Right lobe of liver (tissue), 6 donors: ENCODE measurements around the gene PHF12. TPM values are rescaled to one million over a fixed set of nuclear protein-coding genes. Genes with fewer than 3 reads are reported as not detected.

ENCODE experiments used
- ATAC-seq, 4 donors: fragments of 200-7000 bp; cut with Tn5 transposase; one replicate each; pipeline ENCODE4 v1.9.1; 2020; ENCODE audit warnings: mild to moderate bottlenecking in 4 of 4, moderate library complexity in 4 of 4
- DNase-seq, 3 donors: peaks; one replicate each; pipeline ENCODE4 v3.0.0-alpha.2; 2020
- H3K27ac ChIP-seq, 3 donors: fragments of 200-600 bp; one replicate each; pipeline ENCODE4 v1.8.0; 2022
- H3K27me3 ChIP-seq, 2 donors: fragments of 200-600 bp; one replicate each; pipeline ENCODE4 v1.8.0; 2022
- H3K36me3 ChIP-seq, 4 donors: fragments of 200-600 bp; sonication (generic) in 1 of 4; one replicate each; pipeline versions ENCODE4 v1.5.1 to v1.8.0; 2017 to 2022; ENCODE audit warnings: control low read depth in 1 of 4
- H3K4me1 ChIP-seq, 4 donors: fragments of 200-600 bp; sonication (generic) in 1 of 4; one replicate each; pipeline versions ENCODE4 v1.5.1 to v1.8.0; 2017 to 2022; ENCODE audit warnings: control low read depth in 1 of 4
- H3K4me3 ChIP-seq, 3 donors: fragments of 200-600 bp; one replicate each; pipeline ENCODE4 v1.8.0; 2022
- H3K9me3 ChIP-seq, 4 donors: fragments of 200-600 bp; sonication (generic) in 1 of 4; one replicate each; pipeline versions ENCODE4 v1.5.1 to v1.8.0; 2017 to 2022; ENCODE audit warnings: control low read depth in 1 of 4
- POLR2A ChIP-seq: fragments of 450-650 bp; IDR thresholded peaks from one replicate; pipeline ENCODE4 v1.6.1; 2017; ENCODE audit warnings: antibody characterized with exemption, mild to moderate bottlenecking
- WGBS: methylation state at CpG from one replicate; pipeline ENCODE4 v1.1.6; 2018; ENCODE audit warnings: low coverage, low lambda C conversion rate; ENCODE audit not compliant: insufficient coverage; ENCODE audit errors: missing lambda C conversion rate; 5-methylcytosine and 5-hydroxymethylcytosine counted together
- intact Hi-C, 2 donors: fragments of 100-400 bp; cut with DNase I; formaldehyde crosslinking; loops; one replicate each; pipeline versions ENCODE4 v1.11.2 to v1.14.1; 2022
- total RNA-seq, 6 experiments: library from RNA; depleted of rRNA in 2 of 6; stranded (reverse); fragments of >200 nt in 2 of 6; fragmentation: NEBNext Ultra II Directional in 3 of 6; extraction: Animal tissue kit (Norgen Biotek cat#: 25700) in 3 of 6; gene quantifications; one replicate each; pipeline versions ENCODE4 v1.1.0 to v1.2.4, GENCODE V29; 2016 to 2023
- TF ChIP-seq, protein P1 (sequence below), 4 donors: fragments of 200-600 bp in 3 of 4; fragments of 450-650 bp in 1 of 4; IDR thresholded peaks; one replicate each; pipeline versions ENCODE4 v1.5.1 to v1.8.0; 2016 to 2022; ENCODE audit warnings: antibody characterized with exemption in 4 of 4, mild to moderate bottlenecking in 2 of 4
- donor health status: DM: no; HTN: yes; CAD: no.
- donor health status: DM: no; HTN: no; CAD: no.
- donor health status: DM: no; HTN: no; CAD: no.
- donor health status: DM: no; HTN: yes; CAD: no.
- donor health status: DM: no; HTN: yes; CAD: no.

Gene PHF12
- total RNA-seq, 6 experiments from 2014 or later = 13.0 to 33.1 (median 17.4) TPM

DNA sequence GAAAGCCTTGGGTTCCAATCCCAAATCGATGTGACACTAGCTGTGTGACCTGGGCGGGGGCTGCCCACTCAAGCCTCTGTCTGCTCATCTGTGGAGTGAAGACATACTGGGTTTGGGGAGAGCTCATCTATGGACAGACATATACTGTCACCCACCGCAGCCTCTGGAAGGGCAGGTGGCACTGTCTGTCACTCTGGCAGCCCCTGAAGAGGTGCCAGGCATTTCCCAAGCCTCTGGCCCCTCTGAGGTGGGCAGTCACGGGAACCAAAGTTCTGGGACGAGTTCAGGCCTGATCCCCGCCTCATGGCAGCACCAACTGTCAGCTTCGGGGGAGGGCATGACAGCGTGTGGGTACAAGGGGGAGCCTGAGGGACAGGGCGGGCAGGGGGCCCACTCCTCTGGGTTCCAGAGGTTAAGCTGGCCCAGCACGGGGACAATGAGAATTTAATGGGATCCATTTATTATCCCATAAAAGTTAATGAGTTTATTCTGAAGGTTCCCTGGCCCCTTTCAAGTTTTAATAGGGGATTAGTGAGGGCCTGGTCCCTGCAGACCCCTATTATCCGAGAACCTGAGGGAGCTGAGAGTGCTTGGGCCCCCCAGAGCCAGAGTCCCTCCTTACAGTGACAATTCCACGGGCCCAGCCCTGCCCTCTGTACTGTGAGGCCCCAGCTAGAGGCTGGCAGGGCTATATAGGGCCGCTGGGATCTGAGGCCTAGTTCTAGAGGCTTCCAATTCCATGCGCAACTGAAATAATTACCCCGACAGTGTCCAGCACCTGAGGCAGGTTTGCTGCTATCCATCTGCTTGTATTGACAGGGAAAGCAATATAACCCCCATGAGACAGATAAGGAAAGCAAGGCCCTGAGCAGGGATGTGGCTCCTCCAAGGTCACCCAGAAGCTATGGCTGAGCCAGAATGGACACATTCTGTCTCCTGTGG is 35.7 kb upstream of the PHF12 start:
- DNase-seq (no peak), ATAC-seq (no peak)
- H3K4me3 ChIP-seq = no peak overlapping the region
- intact Hi-C loops = no loop called here
- TF ChIP-seq, protein P1, sequence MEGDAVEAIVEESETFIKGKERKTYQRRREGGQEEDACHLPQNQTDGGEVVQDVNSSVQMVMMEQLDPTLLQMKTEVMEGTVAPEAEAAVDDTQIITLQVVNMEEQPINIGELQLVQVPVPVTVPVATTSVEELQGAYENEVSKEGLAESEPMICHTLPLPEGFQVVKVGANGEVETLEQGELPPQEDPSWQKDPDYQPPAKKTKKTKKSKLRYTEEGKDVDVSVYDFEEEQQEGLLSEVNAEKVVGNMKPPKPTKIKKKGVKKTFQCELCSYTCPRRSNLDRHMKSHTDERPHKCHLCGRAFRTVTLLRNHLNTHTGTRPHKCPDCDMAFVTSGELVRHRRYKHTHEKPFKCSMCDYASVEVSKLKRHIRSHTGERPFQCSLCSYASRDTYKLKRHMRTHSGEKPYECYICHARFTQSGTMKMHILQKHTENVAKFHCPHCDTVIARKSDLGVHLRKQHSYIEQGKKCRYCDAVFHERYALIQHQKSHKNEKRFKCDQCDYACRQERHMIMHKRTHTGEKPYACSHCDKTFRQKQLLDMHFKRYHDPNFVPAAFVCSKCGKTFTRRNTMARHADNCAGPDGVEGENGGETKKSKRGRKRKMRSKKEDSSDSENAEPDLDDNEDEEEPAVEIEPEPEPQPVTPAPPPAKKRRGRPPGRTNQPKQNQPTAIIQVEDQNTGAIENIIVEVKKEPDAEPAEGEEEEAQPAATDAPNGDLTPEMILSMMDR (IDR thresholded peaks at IDR 0.05) = no peak
- no peak for TF ChIP-seq POLR2A
- no peaks in the 10 kb centered on the region for H3K27me3 ChIP-seq
- no peaks in the 10 kb centered on the region for H3K36me3 ChIP-seq
- no peak overlapping the region for H3K27ac ChIP-seq
- H3K4me1 ChIP-seq = peaks cover 0 to 11% (median 4%) of the 10 kb centered on the region in 4 donors
- 82% methylated on average over 2 of the region's 15 CpGs for WGBS
- H3K9me3 ChIP-seq = no peaks in the 10 kb centered on the region

DNA sequence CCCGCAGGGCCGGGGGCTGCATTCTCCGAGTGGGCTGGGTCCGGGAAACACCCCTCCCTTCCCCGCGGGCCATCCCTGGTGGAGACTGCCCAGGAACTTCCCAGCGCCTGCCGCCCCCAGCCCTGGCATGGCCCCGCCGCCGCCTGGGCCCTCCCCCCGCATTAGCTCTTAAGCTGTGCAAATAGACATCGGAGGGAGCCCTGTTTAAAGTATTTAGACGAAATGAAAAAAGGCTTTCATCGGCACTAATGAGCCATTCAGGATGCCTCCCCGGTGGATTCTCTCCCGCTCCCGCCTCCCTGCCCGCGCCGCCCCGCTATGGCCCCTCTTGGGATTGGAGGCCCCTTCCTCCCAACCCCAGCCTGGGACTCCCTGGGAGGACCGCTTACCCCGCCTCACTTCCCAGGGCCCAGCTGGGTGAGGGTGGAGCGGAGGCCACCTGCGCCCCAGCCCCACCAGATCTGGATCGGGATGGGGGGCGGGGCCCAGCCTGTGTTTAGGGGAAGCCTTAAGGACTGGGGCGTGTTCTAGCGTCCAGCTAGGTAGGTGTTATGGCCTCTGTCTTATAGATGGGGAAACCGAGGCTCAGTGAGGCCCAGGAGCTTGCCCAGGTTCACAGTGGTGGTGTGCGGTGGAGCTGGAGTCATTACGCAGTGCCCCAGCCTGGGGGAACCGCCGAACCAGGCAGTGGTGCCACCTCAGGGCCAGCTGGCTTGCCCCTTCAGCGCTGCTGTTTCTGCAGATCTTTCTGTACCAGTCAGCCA is 34.8 kb upstream of the PHF12 start:
- no peak for ATAC-seq
- Histone ChIP-seq H3K27me3 (no peaks in the 10 kb centered on the region), H3K4me3 (no peak overlapping the region), H3K27ac (no peak overlapping the region), H3K36me3 (no peaks in the 10 kb centered on the region), H3K4me1 (peaks cover 0 to 4% (median 1%) of the 10 kb centered on the region in 4 donors), H3K9me3 (no peaks in the 10 kb centered on the region)
- TF ChIP-seq POLR2A = no peak
- intact Hi-C loops = no loop called here
- DNase-seq = no peak
- 70% methylated on average over 12 of the region's 36 CpGs for WGBS

DNA sequence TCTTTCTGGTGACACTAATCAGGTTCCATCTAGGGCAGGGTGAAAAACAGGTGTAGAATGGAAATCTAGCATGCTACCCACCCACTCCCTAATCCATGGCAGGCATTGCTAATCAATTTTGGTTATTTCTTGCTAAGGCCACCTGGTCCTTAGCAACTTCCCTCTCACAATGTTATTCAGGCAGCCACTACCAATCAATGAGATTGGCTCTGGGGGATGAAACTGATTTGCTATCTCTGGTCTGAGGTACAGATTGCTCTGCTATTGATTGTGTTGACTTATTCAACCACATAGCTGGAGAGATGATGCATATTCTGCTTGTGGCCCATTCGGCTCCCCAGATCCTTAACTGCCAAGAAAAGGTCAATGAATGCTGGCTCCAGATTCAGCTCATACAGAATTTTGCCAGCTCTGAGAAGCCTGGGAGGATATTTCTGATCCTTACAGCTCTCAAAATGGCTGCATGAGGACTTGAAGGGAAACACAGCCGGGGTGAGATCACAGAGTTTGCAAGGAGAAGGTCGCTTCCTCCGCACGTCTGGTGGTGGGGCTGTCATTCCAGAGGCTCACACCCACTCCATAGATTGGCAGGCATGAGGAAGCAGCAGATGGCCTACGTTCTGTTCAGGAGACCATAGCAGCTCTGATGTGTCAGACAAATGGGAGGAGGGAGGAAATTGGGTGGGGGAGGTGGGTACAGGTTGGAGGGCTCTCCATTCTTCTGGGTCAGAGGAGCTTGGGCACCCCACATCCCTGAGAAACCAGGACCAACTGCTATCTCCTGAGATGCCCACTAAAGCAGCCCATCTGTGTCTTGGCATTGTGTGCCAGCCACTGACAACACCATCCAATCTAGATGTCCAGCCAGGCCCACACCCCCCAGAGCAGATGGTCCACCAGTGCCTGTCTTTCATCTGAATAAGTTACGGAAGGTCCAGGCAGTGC is 32.2 kb upstream of the PHF12 start:
- no peaks in the 10 kb centered on the region for H3K4me1 ChIP-seq
- DNase-seq = no peak
- H3K27ac ChIP-seq = peak overlapping the region in 1 of 3 donors; percentile 60
- no peak overlapping the region for H3K4me3 ChIP-seq
- intact Hi-C loops = no loop called here
- H3K27me3 ChIP-seq = no peaks in the 10 kb centered on the region
- TF ChIP-seq, protein P1 (IDR thresholded peaks at IDR 0.05) = no peak
- no peak for TF ChIP-seq POLR2A
- WGBS = 43% methylated on average over 1 of the region's 7 CpGs
- H3K36me3 ChIP-seq = no peaks in the 10 kb centered on the region
- no peaks in the 10 kb centered on the region for H3K9me3 ChIP-seq
- no peak for ATAC-seq

DNA sequence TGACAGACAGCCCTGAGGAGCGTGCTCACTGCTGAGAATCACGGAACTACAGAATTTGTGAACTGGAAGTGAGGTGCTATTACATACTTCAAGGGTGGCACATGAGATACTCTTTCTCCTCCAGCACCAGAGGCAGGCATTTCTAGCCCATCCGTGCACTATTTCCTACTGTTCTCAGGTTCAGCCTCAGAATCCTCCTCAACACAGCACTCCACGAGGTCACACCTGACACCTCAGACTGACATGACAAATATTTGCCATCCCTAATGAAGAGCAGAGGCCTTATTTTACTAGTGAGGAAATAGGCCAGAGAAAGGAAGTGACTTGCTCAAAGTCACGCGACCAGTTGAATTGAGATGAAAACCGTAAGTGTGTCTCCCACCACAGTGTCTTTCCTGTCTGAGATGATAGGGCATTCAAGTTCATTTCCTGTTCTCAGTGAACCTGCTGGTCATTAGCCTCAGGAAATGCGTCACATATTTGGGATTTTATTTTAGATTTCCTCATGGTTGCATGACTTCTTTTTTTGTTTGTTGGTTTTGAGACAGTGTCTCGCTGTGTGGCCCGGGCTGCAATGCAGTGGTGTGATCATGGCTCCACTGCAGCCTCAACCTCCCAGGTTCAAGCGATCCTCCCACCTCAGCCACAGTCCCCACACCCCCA is 30.9 kb upstream of the PHF12 start:
- Histone ChIP-seq H3K36me3 (no peaks in the 10 kb centered on the region), H3K27me3 (no peaks in the 10 kb centered on the region), H3K27ac (peak overlapping the region in 2 of 3 donors; percentile 60 to 64), H3K4me1 (no peaks in the 10 kb centered on the region), H3K4me3 (no peak overlapping the region), H3K9me3 (no peaks in the 10 kb centered on the region)
- no peak for DNase-seq
- 32% methylated on average over 9 of the region's 11 CpGs for WGBS
- no peak for TF ChIP-seq POLR2A
- TF ChIP-seq, protein P1 (IDR thresholded peaks at IDR 0.05) = no peak
- intact Hi-C loops = no loop called here
- peak; percentile 70 to 84 (median 78) for ATAC-seq
